Stomach (tissue), 9 donors: Measurements from ENCODE around the gene PCDHB13. TPM values are rescaled to one million over a fixed set of nuclear protein-coding genes. Genes with fewer than 3 reads are reported as not detected.
"Not testable (repeated sequence)": the region's sequence is repeated elsewhere in the genome, so short reads cannot be mapped to it uniquely, and the experiment has no call there.

Experiments
- DNase-seq, 2 donors: peaks; one replicate each; pipeline versions ENCODE4 v3.0.0 to v3.0.0-alpha.2; 2013 to 2019
- H3K27ac ChIP-seq, 5 donors: fragments of 200-600 bp in 4 of 5; sonication (generic) in 4 of 5; one replicate each; pipeline ENCODE4 v1.5.1; 2013 to 2019; ENCODE audit warnings: mild to moderate bottlenecking in 1 of 5, moderate library complexity in 1 of 5
- H3K27me3 ChIP-seq, 3 donors: fragments of 200-600 bp; sonication (generic); one replicate each; pipeline ENCODE4 v1.5.1; 2017 to 2019; ENCODE audit warnings: mixed run types in 1 of 3
- H3K36me3 ChIP-seq, 4 donors: fragments of 200-600 bp; sonication (generic); 1 replicate in 3 of 4; 2 replicates in 1 of 4; pipeline ENCODE4 v1.5.1; 2016 to 2019
- H3K4me1 ChIP-seq, 4 donors: fragments of 200-600 bp; sonication (generic); one replicate each; pipeline ENCODE4 v1.5.1; 2016 to 2019
- H3K4me3 ChIP-seq, 4 donors: fragments of 200-600 bp; sonication (generic) in 3 of 4; one replicate each; pipeline ENCODE4 v1.5.1; 2016 to 2019; ENCODE audit warnings: mild to moderate bottlenecking in 1 of 4
- H3K9me3 ChIP-seq, 4 donors: fragments of 200-600 bp; sonication (generic); one replicate each; pipeline ENCODE4 v1.5.1; 2016 to 2019
- CTCF ChIP-seq, 7 experiments: fragments of 450-650 bp in 4 of 7; fragments of 200-600 bp in 3 of 7; sonication (generic) in 3 of 7; IDR thresholded peaks; one replicate each; pipeline ENCODE4 v1.5.1; 2016 to 2019; ENCODE audit warnings: antibody characterized with exemption in 7 of 7, control low read depth in 2 of 7, mild to moderate bottlenecking in 1 of 7
- EP300 ChIP-seq: sonication (generic); formaldehyde crosslinking; IDR thresholded peaks from one replicate; pipeline ENCODE4 v1.6.1; 2017; ENCODE audit warnings: antibody characterized with exemption
- POLR2A ChIP-seq, 4 donors: fragments of 450-650 bp; IDR thresholded peaks; one replicate each; pipeline ENCODE4 v1.6.1; 2016; ENCODE audit warnings: antibody characterized with exemption in 4 of 4, control low read depth in 2 of 4, mild to moderate bottlenecking in 1 of 4, moderate library complexity in 1 of 4
- POLR2AphosphoS5 ChIP-seq, 3 donors: sonication (generic); formaldehyde crosslinking; IDR thresholded peaks; one replicate each; pipeline ENCODE4 v1.6.1; 2016; ENCODE audit warnings: antibody characterized with exemption in 3 of 3
- WGBS, 5 donors: extraction: QIAGEN DNeasy Blood & Tissue Kit in 3 of 5; methylation state at CpG; one replicate each; pipeline versions ENCODE4 v1.1.5 to v1.1.7; 2013 to 2018; 5-methylcytosine and 5-hydroxymethylcytosine counted together
- intact Hi-C: fragments of 100-400 bp; cut with DNase I; formaldehyde crosslinking; loops from one replicate; pipeline ENCODE4 v1.15.1; 2023; ENCODE audit warnings: low total_unique reads
- polyA plus RNA-seq, 3 donors: library from polyadenylated mRNA; stranded (reverse); fragments of 200-250 nt; gene quantifications; one replicate each; pipeline ENCODE4 v1.2.3, GENCODE V29; 2013
- total RNA-seq, 5 donors: library from RNA; depleted of rRNA; stranded (reverse); fragments of >200 nt; gene quantifications; one replicate each; pipeline versions ENCODE4 v1.1.0 to v1.2.3, GENCODE V29; 2014 to 2016
- donor health status: healthy with polysubstance abuse.
- donor health status: Bipolar disorder and iron deficiency.
- donor health status: healthy.

The PCDHB13 gene
- total and polyA plus RNA-seq, 8 donors, result under 0.01 to 28.1 (median 0.87) TPM; not detected in 1

DNA sequence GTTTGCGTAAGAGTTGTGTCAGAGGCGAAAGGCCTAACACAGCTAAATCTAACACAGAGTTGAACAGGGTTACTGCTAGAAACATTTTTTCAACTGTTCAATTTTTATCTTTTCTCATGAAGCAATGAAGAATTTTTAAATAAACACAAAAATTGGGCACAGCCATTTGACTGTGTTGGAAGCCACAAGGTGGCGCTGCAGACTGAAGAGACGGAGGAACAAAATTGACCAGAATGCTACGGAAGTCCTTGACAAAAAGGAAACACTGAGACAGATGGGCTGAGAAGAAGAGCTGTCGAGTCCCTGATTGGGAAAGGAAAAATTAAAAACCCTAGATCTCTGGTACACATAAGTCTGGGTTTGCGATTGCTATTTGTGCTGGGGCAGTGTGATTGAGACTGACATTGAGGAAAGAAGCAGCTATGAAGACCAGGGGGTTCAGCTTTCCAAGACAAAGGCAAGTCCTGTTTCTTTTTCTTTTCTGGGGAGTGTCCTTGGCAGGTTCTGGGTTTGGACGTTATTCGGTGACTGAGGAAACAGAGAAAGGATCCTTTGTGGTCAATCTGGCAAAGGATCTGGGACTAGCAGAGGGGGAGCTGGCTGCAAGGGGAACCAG is 26.7 kb upstream of the PCDHB13 start, which contains the start of gene PCDHB9:
PCDHB9 (plus strand) TSS at position 265 of the 616 bp plus-strand sequence; CDS start at position 423, 158 bp downstream.
- peak in 1 of 2 donors; percentile 13 for DNase-seq
- WGBS, 5 donors, result 14 to 23% (median 16%) methylated on average over 8 to 9 of the region's 9 CpGs
- H3K9me3 ChIP-seq, result peaks cover 16 to 94% (median 83%) of the 10 kb centered on the region in 4 donors
- TF ChIP-seq EP300 (no peak), POLR2A (IDR thresholded peaks at IDR 0.05) (no peak), POLR2AphosphoS5 (IDR thresholded peaks at IDR 0.05) (no peak), CTCF (IDR thresholded peaks at IDR 0.05) (peak in 1 of 7 experiments; percentile 10)
- intact Hi-C loops, result no loop called here
- no peaks in the 10 kb centered on the region for H3K36me3 ChIP-seq
- H3K27ac ChIP-seq, result no peak within 1 kb of the TSS
- H3K4me3 ChIP-seq, result no peak within 1 kb of the TSS
- no peaks in the 10 kb centered on the region for H3K4me1 ChIP-seq
- peaks cover 0 to 65% (median 3%) of the 10 kb centered on the region in 3 donors for H3K27me3 ChIP-seq

DNA sequence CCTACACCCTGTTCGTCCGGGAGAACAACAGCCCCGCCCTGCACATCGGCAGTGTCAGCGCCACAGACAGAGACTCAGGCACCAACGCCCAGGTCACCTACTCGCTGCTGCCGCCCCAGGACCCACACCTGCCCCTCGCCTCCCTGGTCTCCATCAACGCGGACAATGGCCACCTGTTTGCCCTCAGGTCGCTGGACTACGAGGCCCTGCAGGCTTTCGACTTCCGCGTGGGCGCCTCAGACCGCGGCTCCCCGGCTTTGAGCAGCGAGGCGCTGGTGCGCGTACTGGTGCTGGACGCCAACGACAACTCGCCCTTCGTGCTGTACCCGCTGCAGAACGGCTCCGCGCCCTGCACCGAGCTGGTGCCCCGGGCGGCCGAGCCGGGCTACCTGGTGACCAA is 25.0 kb upstream of the PCDHB13 start:
- Histone ChIP-seq H3K9me3 (peaks cover 16 to 91% (median 81%) of the 10 kb centered on the region in 4 donors), H3K27me3 (peaks cover 0 to 51% (median 3%) of the 10 kb centered on the region in 3 donors)
- H3K27ac ChIP-seq, H3K36me3 ChIP-seq, H3K4me3 ChIP-seq, DNase-seq, intact Hi-C loops, H3K4me1 ChIP-seq: not testable (repeated sequence)
- WGBS, 5 donors, result 22 to 42% (median 37%) methylated on average over 2 to 27 of the region's 37 CpGs

DNA sequence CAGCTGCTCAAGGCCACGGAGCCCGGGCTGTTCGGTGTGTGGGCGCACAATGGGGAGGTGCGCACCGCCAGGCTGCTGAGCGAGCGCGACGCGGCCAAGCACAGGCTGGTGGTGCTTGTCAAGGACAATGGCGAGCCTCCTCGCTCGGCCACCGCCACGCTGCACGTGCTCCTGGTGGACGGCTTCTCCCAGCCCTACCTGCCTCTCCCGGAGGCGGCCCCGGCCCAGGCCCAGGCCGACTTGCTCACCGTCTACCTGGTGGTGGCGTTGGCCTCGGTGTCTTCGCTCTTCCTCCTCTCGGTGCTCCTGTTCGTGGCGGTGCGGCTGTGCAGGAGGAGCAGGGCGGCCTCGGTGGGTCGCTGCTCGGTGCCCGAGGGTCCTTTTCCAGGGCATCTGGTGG is 24.6 kb upstream of the PCDHB13 start:
- WGBS, 5 donors, result 25 to 58% (median 35%) methylated on average over 7 to 29 of the region's 35 CpGs
- Histone ChIP-seq H3K27me3 (peaks cover 0 to 50% (median 3%) of the 10 kb centered on the region in 3 donors), H3K9me3 (peaks cover 16 to 88% (median 79%) of the 10 kb centered on the region in 4 donors)
- H3K27ac ChIP-seq, DNase-seq, H3K4me1 ChIP-seq, H3K36me3 ChIP-seq, intact Hi-C loops, H3K4me3 ChIP-seq: not testable (repeated sequence)

- Histone ChIP-seq H3K4me1 (no peaks in the 10 kb centered on the region), H3K27me3 (peaks cover 0 to 42% (median 3%) of the 10 kb centered on the region in 3 donors), H3K27ac (no peak within 1 kb of the TSS), H3K4me3 (no peak within 1 kb of the TSS), H3K36me3 (no peaks in the 10 kb centered on the region), H3K9me3 (peaks cover 11 to 87% (median 78%) of the 10 kb centered on the region in 4 donors)
- intact Hi-C loops, result no loop called here
- peak in 1 of 2 donors; percentile 37 for DNase-seq
- no peak for TF ChIP-seq POLR2AphosphoS5 (IDR thresholded peaks at IDR 0.05)
- peak in 1 of 7 experiments; percentile 11 for TF ChIP-seq CTCF (IDR thresholded peaks at IDR 0.05)
- no peak for TF ChIP-seq EP300
- no peak for TF ChIP-seq POLR2A (IDR thresholded peaks at IDR 0.05)
- 7 to 12% (median 10%) methylated on average over 10 of the region's 10 CpGs for WGBS, 5 donors
Measured at GRCh38 chr5:141192110-141192725, 21.5 kb upstream of the PCDHB13 start, which contains the start of gene PCDHB10. TSS of gene PCDHB10 (plus strand) at chr5:141192353. CDS start at chr5:141192553, 200 bp downstream.

DNA sequence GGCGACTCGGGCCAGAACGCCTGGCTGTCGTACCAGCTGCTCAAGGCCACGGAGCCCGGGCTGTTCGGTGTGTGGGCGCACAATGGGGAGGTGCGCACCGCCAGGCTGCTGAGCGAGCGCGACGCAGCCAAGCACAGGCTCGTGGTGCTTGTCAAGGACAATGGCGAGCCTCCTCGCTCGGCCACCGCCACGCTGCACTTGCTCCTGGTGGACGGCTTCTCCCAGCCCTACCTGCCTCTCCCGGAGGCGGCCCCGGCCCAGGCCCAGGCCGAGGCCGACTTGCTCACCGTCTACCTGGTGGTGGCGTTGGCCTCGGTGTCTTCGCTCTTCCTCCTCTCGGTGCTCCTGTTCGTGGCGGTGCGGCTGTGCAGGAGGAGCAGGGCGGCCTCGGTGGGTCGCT is 19.4 kb upstream of the PCDHB13 start:
- H3K36me3 ChIP-seq, H3K4me1 ChIP-seq, H3K4me3 ChIP-seq, intact Hi-C loops, H3K27ac ChIP-seq, DNase-seq: not testable (repeated sequence)
- Histone ChIP-seq H3K9me3 (peaks cover 13 to 89% (median 79%) of the 10 kb centered on the region in 4 donors), H3K27me3 (peaks cover 0 to 34% (median 3%) of the 10 kb centered on the region in 3 donors)
- WGBS, 5 donors, result 24 to 59% (median 38%) methylated on average over 8 to 16 of the region's 37 CpGs

GRCh38 chr5:141196363-141196762 is 17.4 kb upstream of the PCDHB13 start:
- H3K9me3 ChIP-seq, result peaks cover 12 to 88% (median 79%) of the 10 kb centered on the region in 4 donors
- no peak for DNase-seq
- H3K4me1 ChIP-seq, result no peaks in the 10 kb centered on the region
- peaks cover 0 to 40% (median 0%) of the 10 kb centered on the region in 3 donors for H3K27me3 ChIP-seq
- WGBS, 5 donors, result 19 to 56% (median 34%) methylated on average over 3 of the region's 3 CpGs
- no peaks in the 10 kb centered on the region for H3K36me3 ChIP-seq
- no peak overlapping the region for H3K27ac ChIP-seq
- intact Hi-C loops, result no loop called here
- TF ChIP-seq POLR2A (IDR thresholded peaks at IDR 0.05), result no peak
- no peak for TF ChIP-seq POLR2AphosphoS5 (IDR thresholded peaks at IDR 0.05)
- TF ChIP-seq EP300, result no peak
- no peak for TF ChIP-seq CTCF (IDR thresholded peaks at IDR 0.05)
- H3K4me3 ChIP-seq, result no peak overlapping the region
